WTC11 (cell line): ENCODE results near the gene UBA1. TPM values are rescaled to one million over a fixed set of nuclear protein-coding genes. Genes with fewer than 3 reads are reported as not detected.

Source experiments
- ATAC-seq: fragments of 200-7000 bp; cut with Tn5 transposase; 2 replicates; pipeline ENCODE4 v1.10.0; 2021; ENCODE audit warnings: mild to moderate bottlenecking, moderate library complexity
- CTCF ChIA-PET: fragments of 300-600 bp; sonication (Branson Sonifier 250); formaldehyde crosslinking; loops from one replicate; lab custom pipeline; 2021; ENCODE audit warnings: antibody characterized with exemption; lab: Charles Lee
- POLR2A ChIA-PET: fragments of 350-600 bp; sonication (Branson Sonifier 250); formaldehyde crosslinking; loops from one replicate; lab custom pipeline; 2021; ENCODE audit warnings: antibody characterized with exemption; lab: Charles Lee
- DNase-seq: peaks from one replicate; pipeline ENCODE4 v3.0.0; 2021; ENCODE audit warnings: low spot score
- H3K27ac Mint-ChIP-seq: 2 replicates; pipeline ENCODE4 v1.8.0; 2021; ENCODE audit warnings: mixed read lengths
- H3K27me3 Mint-ChIP-seq: 2 replicates; pipeline ENCODE4 v1.8.0; 2021; ENCODE audit warnings: low read depth, mild to moderate bottlenecking, moderate library complexity, mixed read lengths
- H3K36me3 Mint-ChIP-seq: 2 replicates; pipeline ENCODE4 v1.8.0; 2021; ENCODE audit warnings: mixed read lengths
- H3K4me1 Mint-ChIP-seq: 2 replicates; pipeline ENCODE4 v1.8.0; 2022; ENCODE audit warnings: mixed read lengths
- H3K4me3 Mint-ChIP-seq: 2 replicates; pipeline ENCODE4 v1.8.0; 2021; ENCODE audit warnings: mild to moderate bottlenecking, moderate library complexity, mixed read lengths
- H3K9me3 Mint-ChIP-seq: 2 replicates; pipeline ENCODE4 v1.8.0; 2021; ENCODE audit warnings: mixed read lengths
- ESRRA ChIP-seq: sonication (generic); formaldehyde crosslinking; IDR thresholded peaks from 2 replicates; pipeline ENCODE4 v1.8.1; 2022; ENCODE audit warnings: mild to moderate bottlenecking, missing genetic modification reagents, borderline replicate concordance
- MYBL2 ChIP-seq: sonication (generic); formaldehyde crosslinking; IDR thresholded peaks from 2 replicates; pipeline ENCODE4 v1.8.1; 2023; ENCODE audit warnings: mild to moderate bottlenecking, moderate library complexity, missing genetic modification reagents
- SMAD3 ChIP-seq: sonication (generic); formaldehyde crosslinking; IDR thresholded peaks from 2 replicates; pipeline ENCODE4 v1.8.0; 2022; ENCODE audit warnings: missing genetic modification reagents, mild to moderate bottlenecking, borderline replicate concordance
- SP1 ChIP-seq: sonication (generic); formaldehyde crosslinking; conservative IDR thresholded peaks from 2 replicates; pipeline ENCODE4 v1.8.1; 2022; ENCODE audit warnings: missing genetic modification reagents
- ZNF138 ChIP-seq: sonication (generic); formaldehyde crosslinking; conservative IDR thresholded peaks from 2 replicates; pipeline ENCODE4 v1.8.1; 2022; ENCODE audit warnings: mild to moderate bottlenecking, moderate library complexity, missing genetic modification reagents
- ZNF263 ChIP-seq: sonication (generic); formaldehyde crosslinking; IDR thresholded peaks from 2 replicates; pipeline ENCODE4 v1.8.1; 2022; ENCODE audit warnings: low read depth, mild to moderate bottlenecking, moderate library complexity, missing genetic modification reagents
- total RNA-seq: library from RNA; stranded (reverse); gene quantifications from 3 replicates; pipeline ENCODE4 v1.2.3, GENCODE V29; 2021
- TF ChIP-seq, protein P1 (sequence below): sonication (generic); formaldehyde crosslinking; IDR thresholded peaks from 2 replicates; pipeline ENCODE4 v1.8.0; 2023; ENCODE audit warnings: missing genetic modification reagents
- TF ChIP-seq, protein P2 (sequence below): sonication (generic); formaldehyde crosslinking; IDR thresholded peaks from 2 replicates; pipeline ENCODE4 v1.8.1; 2023; ENCODE audit warnings: mild to moderate bottlenecking, missing genetic modification reagents
- TF ChIP-seq, protein P3 (sequence below): sonication (generic); formaldehyde crosslinking; IDR thresholded peaks from 2 replicates; pipeline ENCODE4 v1.8.0; 2023; ENCODE audit warnings: missing genetic modification reagents, mild to moderate bottlenecking, borderline replicate concordance
- TF ChIP-seq, protein P4 (sequence below): fragments of 200-600 bp; IDR thresholded peaks from 2 replicates; pipeline ENCODE4 v1.8.0; 2022; ENCODE audit warnings: antibody characterized with exemption
- TF ChIP-seq, protein P5 (sequence below): sonication (generic); formaldehyde crosslinking; IDR thresholded peaks from 2 replicates; pipeline ENCODE4 v1.8.0; 2022; ENCODE audit warnings: mild to moderate bottlenecking, missing genetic modification reagents

UBA1 gene
- total RNA-seq, 1 experiment from 2014 or later = 379 TPM

DNA sequence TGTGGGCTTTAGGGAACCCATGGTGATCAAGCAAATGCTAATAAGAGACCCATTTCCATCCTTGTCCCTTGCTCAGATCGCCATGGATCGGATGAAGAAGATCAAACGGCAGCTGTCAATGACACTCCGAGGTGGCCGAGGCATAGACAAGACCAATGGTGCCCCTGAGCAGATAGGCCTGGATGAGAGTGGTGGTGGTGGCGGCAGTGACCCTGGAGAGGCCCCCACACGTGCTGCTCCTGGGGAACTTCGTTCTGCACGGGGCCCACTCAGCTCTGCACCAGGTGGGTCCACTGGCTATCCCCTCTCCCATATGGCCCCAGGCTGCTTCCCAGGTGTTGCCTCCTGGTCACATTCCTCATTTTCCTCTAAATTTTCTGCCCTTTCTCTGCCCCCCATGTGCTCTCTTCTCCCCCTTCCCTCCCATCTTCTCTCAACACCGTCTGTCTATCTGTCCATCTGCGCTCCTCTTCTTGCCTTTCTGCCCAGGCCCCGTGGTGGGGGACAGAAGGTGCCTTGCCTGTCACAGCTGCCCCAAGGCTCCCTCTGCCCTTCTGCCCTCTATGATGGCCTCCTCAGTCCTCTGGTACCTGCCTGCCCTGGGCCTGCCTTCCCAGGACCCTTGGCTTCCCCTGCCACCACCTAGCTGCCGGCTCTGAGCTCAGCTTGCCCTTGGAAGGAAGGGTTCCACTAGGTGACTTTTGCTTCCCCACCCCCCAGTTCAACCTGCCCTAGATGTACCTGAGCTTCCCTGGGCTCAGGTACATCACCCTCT is 30.0 kb downstream of the UBA1 start:
- Mint-ChIP-seq H3K27ac (no peak overlapping the region), H3K4me3 (no peak overlapping the region), H3K4me1 (peaks cover 17% of the 10 kb centered on the region), H3K27me3 (no peaks in the 10 kb centered on the region; the same call in 1 of the 2 replicates), H3K9me3 (no peaks in the 10 kb centered on the region), H3K36me3 (peaks cover 48% of the 10 kb centered on the region)
- CTCF ChIA-PET = no interaction called here
- TF ChIP-seq, protein P1, sequence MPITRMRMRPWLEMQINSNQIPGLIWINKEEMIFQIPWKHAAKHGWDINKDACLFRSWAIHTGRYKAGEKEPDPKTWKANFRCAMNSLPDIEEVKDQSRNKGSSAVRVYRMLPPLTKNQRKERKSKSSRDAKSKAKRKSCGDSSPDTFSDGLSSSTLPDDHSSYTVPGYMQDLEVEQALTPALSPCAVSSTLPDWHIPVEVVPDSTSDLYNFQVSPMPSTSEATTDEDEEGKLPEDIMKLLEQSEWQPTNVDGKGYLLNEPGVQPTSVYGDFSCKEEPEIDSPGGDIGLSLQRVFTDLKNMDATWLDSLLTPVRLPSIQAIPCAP (CRISPR knock-in tag) = no peak
- TF ChIP-seq MYBL2 (no peak), ZNF138 (CRISPR knock-in tag) (no peak), ZNF263 (no peak), SMAD3 (CRISPR knock-in tag) (no peak), SP1 (CRISPR knock-in tag) (no peak), ESRRA (CRISPR knock-in tag) (no peak)
- TF ChIP-seq, protein P2, sequence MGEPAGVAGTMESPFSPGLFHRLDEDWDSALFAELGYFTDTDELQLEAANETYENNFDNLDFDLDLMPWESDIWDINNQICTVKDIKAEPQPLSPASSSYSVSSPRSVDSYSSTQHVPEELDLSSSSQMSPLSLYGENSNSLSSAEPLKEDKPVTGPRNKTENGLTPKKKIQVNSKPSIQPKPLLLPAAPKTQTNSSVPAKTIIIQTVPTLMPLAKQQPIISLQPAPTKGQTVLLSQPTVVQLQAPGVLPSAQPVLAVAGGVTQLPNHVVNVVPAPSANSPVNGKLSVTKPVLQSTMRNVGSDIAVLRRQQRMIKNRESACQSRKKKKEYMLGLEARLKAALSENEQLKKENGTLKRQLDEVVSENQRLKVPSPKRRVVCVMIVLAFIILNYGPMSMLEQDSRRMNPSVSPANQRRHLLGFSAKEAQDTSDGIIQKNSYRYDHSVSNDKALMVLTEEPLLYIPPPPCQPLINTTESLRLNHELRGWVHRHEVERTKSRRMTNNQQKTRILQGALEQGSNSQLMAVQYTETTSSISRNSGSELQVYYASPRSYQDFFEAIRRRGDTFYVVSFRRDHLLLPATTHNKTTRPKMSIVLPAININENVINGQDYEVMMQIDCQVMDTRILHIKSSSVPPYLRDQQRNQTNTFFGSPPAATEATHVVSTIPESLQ (CRISPR knock-in tag) = no peak
- TF ChIP-seq, protein P3, sequence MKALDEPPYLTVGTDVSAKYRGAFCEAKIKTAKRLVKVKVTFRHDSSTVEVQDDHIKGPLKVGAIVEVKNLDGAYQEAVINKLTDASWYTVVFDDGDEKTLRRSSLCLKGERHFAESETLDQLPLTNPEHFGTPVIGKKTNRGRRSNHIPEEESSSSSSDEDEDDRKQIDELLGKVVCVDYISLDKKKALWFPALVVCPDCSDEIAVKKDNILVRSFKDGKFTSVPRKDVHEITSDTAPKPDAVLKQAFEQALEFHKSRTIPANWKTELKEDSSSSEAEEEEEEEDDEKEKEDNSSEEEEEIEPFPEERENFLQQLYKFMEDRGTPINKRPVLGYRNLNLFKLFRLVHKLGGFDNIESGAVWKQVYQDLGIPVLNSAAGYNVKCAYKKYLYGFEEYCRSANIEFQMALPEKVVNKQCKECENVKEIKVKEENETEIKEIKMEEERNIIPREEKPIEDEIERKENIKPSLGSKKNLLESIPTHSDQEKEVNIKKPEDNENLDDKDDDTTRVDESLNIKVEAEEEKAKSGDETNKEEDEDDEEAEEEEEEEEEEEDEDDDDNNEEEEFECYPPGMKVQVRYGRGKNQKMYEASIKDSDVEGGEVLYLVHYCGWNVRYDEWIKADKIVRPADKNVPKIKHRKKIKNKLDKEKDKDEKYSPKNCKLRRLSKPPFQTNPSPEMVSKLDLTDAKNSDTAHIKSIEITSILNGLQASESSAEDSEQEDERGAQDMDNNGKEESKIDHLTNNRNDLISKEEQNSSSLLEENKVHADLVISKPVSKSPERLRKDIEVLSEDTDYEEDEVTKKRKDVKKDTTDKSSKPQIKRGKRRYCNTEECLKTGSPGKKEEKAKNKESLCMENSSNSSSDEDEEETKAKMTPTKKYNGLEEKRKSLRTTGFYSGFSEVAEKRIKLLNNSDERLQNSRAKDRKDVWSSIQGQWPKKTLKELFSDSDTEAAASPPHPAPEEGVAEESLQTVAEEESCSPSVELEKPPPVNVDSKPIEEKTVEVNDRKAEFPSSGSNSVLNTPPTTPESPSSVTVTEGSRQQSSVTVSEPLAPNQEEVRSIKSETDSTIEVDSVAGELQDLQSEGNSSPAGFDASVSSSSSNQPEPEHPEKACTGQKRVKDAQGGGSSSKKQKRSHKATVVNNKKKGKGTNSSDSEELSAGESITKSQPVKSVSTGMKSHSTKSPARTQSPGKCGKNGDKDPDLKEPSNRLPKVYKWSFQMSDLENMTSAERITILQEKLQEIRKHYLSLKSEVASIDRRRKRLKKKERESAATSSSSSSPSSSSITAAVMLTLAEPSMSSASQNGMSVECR = no peak
- TF ChIP-seq, protein P4, sequence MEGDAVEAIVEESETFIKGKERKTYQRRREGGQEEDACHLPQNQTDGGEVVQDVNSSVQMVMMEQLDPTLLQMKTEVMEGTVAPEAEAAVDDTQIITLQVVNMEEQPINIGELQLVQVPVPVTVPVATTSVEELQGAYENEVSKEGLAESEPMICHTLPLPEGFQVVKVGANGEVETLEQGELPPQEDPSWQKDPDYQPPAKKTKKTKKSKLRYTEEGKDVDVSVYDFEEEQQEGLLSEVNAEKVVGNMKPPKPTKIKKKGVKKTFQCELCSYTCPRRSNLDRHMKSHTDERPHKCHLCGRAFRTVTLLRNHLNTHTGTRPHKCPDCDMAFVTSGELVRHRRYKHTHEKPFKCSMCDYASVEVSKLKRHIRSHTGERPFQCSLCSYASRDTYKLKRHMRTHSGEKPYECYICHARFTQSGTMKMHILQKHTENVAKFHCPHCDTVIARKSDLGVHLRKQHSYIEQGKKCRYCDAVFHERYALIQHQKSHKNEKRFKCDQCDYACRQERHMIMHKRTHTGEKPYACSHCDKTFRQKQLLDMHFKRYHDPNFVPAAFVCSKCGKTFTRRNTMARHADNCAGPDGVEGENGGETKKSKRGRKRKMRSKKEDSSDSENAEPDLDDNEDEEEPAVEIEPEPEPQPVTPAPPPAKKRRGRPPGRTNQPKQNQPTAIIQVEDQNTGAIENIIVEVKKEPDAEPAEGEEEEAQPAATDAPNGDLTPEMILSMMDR = no peak
- POLR2A ChIA-PET = no interaction called here
- ATAC-seq = no peak
- DNase-seq = no peak

DNA sequence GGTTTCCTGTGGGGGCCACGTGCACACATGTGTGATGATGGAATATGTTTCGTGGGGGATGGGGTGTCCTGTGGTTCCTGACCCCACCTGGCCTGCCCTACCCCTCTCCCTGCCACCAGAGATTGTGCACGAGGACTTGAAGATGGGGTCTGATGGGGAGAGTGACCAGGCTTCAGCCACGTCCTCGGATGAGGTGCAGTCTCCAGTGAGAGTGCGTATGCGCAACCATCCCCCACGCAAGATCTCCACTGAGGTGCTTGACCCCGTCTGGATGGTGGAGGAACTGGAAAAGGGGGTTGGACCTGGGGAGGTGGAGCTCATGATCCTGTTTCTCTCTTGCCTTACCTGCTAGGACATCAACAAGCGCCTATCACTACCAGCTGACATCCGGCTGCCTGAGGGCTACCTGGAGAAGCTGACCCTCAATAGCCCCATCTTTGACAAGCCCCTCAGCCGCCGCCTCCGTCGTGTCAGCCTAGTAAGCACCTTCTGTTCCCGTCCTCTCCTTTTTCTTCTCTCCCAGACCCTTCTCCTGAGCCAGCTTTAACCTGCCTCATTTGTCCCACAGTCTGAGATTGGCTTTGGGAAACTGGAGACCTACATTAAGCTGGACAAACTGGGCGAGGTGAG is 30.8 kb downstream of the UBA1 start:
- H3K27ac Mint-ChIP-seq = no peak overlapping the region
- ATAC-seq (no peak), DNase-seq (no peak)
- H3K4me3 Mint-ChIP-seq = no peak overlapping the region
- POLR2A ChIA-PET = no interaction called here
- CTCF ChIA-PET = no interaction called here
- peaks cover 51% of the 10 kb centered on the region for H3K36me3 Mint-ChIP-seq
- H3K4me1 Mint-ChIP-seq = peaks cover 16% of the 10 kb centered on the region
- H3K9me3 Mint-ChIP-seq = no peaks in the 10 kb centered on the region
- TF ChIP-seq, protein P3 = no peak
- TF ChIP-seq, protein P5, sequence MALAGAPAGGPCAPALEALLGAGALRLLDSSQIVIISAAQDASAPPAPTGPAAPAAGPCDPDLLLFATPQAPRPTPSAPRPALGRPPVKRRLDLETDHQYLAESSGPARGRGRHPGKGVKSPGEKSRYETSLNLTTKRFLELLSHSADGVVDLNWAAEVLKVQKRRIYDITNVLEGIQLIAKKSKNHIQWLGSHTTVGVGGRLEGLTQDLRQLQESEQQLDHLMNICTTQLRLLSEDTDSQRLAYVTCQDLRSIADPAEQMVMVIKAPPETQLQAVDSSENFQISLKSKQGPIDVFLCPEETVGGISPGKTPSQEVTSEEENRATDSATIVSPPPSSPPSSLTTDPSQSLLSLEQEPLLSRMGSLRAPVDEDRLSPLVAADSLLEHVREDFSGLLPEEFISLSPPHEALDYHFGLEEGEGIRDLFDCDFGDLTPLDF (CRISPR knock-in tag) = no peak
- TF ChIP-seq, protein P4 = no peak
- no peaks in the 10 kb centered on the region; the same call in 1 of the 2 replicates for H3K27me3 Mint-ChIP-seq
